SK-N-SH treated with all-trans-retinoic acid at 6 μM for 48 hours (cell line): ENCODE measurements around the gene IGF1.

Source experiments
- ARNTL ChIP-seq: fragments of 450-650 bp; formaldehyde crosslinking; IDR thresholded peaks from 2 replicates; pipeline ENCODE4 v1.5.0; 2020; ENCODE audit warnings: low read depth, mild to moderate bottlenecking, moderate library complexity, borderline replicate concordance
- CSRNP3 ChIP-seq: fragments of 250-450 bp; sonication (Bioruptor Pico); IDR thresholded peaks from 2 replicates; pipeline ENCODE4 v1.5.1; 2021; ENCODE audit warnings: mild to moderate bottlenecking, moderate library complexity
- TCF4 ChIP-seq: fragments of 250-450 bp; sonication (Bioruptor Pico); IDR thresholded peaks from 2 replicates; pipeline ENCODE4 v1.8.0; 2021; ENCODE audit warnings: mild to moderate bottlenecking, moderate library complexity, borderline replicate concordance
- ZNF8 ChIP-seq: fragments of 450-650 bp; formaldehyde crosslinking; IDR thresholded peaks from 2 replicates; pipeline ENCODE4 v1.5.0; 2020; ENCODE audit warnings: mild to moderate bottlenecking, moderate library complexity
- TF ChIP-seq, protein P1 (sequence below): fragments of 250-450 bp; sonication (Bioruptor Pico); IDR thresholded peaks from 2 replicates; pipeline ENCODE4 v1.8.0; 2020; ENCODE audit warnings: mild to moderate bottlenecking, moderate library complexity, borderline replicate concordance

DNA sequence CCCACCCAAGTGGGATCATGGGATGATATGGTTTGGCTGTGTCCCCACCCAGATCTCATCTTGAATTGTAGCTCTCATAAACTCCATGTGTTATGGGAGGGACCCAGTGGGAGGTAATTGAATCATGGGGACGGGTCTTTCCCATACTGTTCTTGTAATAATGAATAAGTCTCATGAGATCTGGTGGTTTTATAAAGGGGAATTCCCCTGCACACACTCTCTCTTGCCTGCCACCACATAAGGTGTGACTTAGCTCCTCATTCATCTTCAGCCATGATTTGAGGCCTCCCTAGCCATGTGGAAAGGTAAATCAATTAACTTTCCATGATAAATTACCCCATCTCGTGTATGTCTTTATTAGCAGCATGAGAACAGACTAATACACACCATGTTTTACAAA is 109.2 kb downstream of the IGF1 start:
- TF ChIP-seq, protein P1, sequence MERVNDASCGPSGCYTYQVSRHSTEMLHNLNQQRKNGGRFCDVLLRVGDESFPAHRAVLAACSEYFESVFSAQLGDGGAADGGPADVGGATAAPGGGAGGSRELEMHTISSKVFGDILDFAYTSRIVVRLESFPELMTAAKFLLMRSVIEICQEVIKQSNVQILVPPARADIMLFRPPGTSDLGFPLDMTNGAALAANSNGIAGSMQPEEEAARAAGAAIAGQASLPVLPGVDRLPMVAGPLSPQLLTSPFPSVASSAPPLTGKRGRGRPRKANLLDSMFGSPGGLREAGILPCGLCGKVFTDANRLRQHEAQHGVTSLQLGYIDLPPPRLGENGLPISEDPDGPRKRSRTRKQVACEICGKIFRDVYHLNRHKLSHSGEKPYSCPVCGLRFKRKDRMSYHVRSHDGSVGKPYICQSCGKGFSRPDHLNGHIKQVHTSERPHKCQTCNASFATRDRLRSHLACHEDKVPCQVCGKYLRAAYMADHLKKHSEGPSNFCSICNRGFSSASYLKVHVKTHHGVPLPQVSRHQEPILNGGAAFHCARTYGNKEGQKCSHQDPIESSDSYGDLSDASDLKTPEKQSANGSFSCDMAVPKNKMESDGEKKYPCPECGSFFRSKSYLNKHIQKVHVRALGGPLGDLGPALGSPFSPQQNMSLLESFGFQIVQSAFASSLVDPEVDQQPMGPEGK (CRISPR knock-in tag): no peak
- no peak for TF ChIP-seq ZNF8 (CRISPR knock-in tag)
- TF ChIP-seq TCF4 (CRISPR knock-in tag): no peak
- no peak for TF ChIP-seq CSRNP3
- TF ChIP-seq ARNTL (CRISPR knock-in tag): no peak
